WERI-Rb-1 (cell line): ENCODE results near the gene INSR.

Experiments
- DNase-seq: peaks from one replicate; pipeline ENCODE4 v3.0.0-alpha.2; 2020
- H3K27ac ChIP-seq: fragments of 250-450 bp; sonication (Bioruptor Pico); 2 replicates; pipeline ENCODE4 v1.5.1; 2020; ENCODE audit warnings: mild to moderate bottlenecking, moderate library complexity
- H3K27me3 ChIP-seq: fragments of 250-450 bp; sonication (Bioruptor Pico); 2 replicates; pipeline ENCODE4 v1.5.1; 2021; ENCODE audit warnings: mild to moderate bottlenecking, low read depth, moderate library complexity; ENCODE audit not compliant: insufficient read depth, severe bottlenecking
- H3K36me3 ChIP-seq: fragments of 250-450 bp; sonication (Bioruptor Pico); 2 replicates; pipeline ENCODE4 v1.5.1; 2020; ENCODE audit warnings: mild to moderate bottlenecking, moderate library complexity
- H3K4me3 ChIP-seq: 2 replicates; pipeline ENCODE4 v1.5.1; 2011; ENCODE audit warnings: low read depth, mild to moderate bottlenecking, control low read depth, low read length
- H3K9me3 ChIP-seq: fragments of 250-450 bp; sonication (Bioruptor Pico); 2 replicates; pipeline ENCODE4 v1.5.1; 2021; ENCODE audit warnings: mild to moderate bottlenecking, moderate library complexity; ENCODE audit not compliant: severe bottlenecking
- TF ChIP-seq, protein P1 (sequence below): IDR thresholded peaks from 2 replicates; pipeline ENCODE4 v1.5.1; 2011; ENCODE audit warnings: low read depth, mild to moderate bottlenecking, control low read depth, inconsistent platforms, low read length

INSR gene

GRCh38 chr19:7303470-7303869 lies 9.3 kb upstream of the INSR start:
- no peak for DNase-seq
- Histone ChIP-seq H3K9me3 (peaks cover 2% of the 10 kb centered on the region), H3K27ac (no peak overlapping the region), H3K4me3 (no peak overlapping the region), H3K36me3 (no peaks in the 10 kb centered on the region), H3K27me3 (no peaks in the 10 kb centered on the region)
- TF ChIP-seq, protein P1, sequence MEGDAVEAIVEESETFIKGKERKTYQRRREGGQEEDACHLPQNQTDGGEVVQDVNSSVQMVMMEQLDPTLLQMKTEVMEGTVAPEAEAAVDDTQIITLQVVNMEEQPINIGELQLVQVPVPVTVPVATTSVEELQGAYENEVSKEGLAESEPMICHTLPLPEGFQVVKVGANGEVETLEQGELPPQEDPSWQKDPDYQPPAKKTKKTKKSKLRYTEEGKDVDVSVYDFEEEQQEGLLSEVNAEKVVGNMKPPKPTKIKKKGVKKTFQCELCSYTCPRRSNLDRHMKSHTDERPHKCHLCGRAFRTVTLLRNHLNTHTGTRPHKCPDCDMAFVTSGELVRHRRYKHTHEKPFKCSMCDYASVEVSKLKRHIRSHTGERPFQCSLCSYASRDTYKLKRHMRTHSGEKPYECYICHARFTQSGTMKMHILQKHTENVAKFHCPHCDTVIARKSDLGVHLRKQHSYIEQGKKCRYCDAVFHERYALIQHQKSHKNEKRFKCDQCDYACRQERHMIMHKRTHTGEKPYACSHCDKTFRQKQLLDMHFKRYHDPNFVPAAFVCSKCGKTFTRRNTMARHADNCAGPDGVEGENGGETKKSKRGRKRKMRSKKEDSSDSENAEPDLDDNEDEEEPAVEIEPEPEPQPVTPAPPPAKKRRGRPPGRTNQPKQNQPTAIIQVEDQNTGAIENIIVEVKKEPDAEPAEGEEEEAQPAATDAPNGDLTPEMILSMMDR = no peak

GRCh38 chr19:7301525-7301924 lies 7.3 kb upstream of the INSR start:
- TF ChIP-seq, protein P1 = no peak
- no peak for DNase-seq
- Histone ChIP-seq H3K27ac (no peak overlapping the region), H3K9me3 (peaks cover 2% of the 10 kb centered on the region), H3K36me3 (no peaks in the 10 kb centered on the region), H3K27me3 (no peaks in the 10 kb centered on the region), H3K4me3 (no peak overlapping the region)

- Histone ChIP-seq H3K36me3 (no peaks in the 10 kb centered on the region), H3K27me3 (no peaks in the 10 kb centered on the region), H3K9me3 (peaks cover 2% of the 10 kb centered on the region), H3K4me3 (no peak overlapping the region), H3K27ac (no peak overlapping the region)
- TF ChIP-seq, protein P1 = no peak
- no peak for DNase-seq
Measured at GRCh38 chr19:7297742-7298141, 3.5 kb upstream of the INSR start.

DNA sequence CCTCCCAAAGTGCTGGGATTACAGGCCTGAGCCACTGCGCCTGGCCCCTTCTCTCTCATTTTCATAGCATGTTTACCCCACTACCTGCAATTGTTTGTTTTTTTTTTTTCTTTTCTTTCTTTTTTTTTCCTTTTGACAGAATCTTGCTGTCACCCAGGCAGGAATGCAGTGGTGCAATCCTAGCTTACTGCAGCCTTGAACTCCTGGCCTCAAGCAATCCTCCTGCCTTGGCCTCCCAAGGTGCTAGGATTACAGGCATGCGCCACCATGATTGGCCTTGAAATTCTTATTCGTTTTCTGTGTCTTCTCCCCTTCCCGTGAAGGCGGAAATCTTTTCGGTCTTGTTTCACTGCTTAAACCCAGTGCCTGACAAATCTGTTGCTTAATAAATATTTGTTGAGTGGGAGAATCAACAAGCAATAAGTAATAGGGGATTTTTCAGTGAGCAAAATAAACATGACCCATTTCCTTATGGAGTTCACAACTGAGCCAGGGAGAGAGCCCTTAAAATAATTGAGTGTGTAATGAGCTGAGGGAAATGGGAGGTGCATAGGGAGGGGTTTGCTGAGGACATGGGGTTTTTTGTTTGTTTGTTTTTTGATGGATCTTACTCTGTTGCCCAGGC lies 1.8 kb upstream of the INSR start:
- H3K36me3 ChIP-seq = no peaks in the 10 kb centered on the region
- no peak for DNase-seq
- TF ChIP-seq, protein P1 = no peak
- H3K9me3 ChIP-seq = peaks cover 5% of the 10 kb centered on the region
- no peak overlapping the region for H3K27ac ChIP-seq
- H3K27me3 ChIP-seq = no peaks in the 10 kb centered on the region
- no peak overlapping the region for H3K4me3 ChIP-seq

GRCh38 chr19:7294558-7295212 lies 471 bp upstream of the INSR start:
- peak; percentile 91 for DNase-seq
- peak overlapping the region; percentile 53 for H3K4me3 ChIP-seq

More at GRCh38 chr19:7294558-7295212, 471 bp upstream of the INSR start:
- TF ChIP-seq, protein P1 = peak; percentile 75
- Histone ChIP-seq H3K9me3 (peaks cover 5% of the 10 kb centered on the region), H3K36me3 (no peaks in the 10 kb centered on the region), H3K27ac (peak overlapping the region; percentile 79), H3K27me3 (no peaks in the 10 kb centered on the region)
